HG02852 (cell line): ENCODE measurements around the gene MEX3B.
"Not testable (repeated sequence)": the region's sequence is repeated elsewhere in the genome, so short reads cannot be mapped to it uniquely, and the experiment has no call there.

Experiments
- ATAC-seq: cut with Tn5 transposase; IDR thresholded peaks from one replicate; pipeline ENCODE4 v1.9.1; 2021; ENCODE audit warnings: mild to moderate bottlenecking, moderate library complexity; ENCODE audit not compliant: unreplicated experiment

MEX3B gene

GRCh38 chr15:82051664-82052063, 5.8 kb upstream of the MEX3B start:
- ATAC-seq, result no peak

- no peak for ATAC-seq
These were observed 3.0 kb upstream of the MEX3B start for GRCh38 chr15:82048811-82049210.

GRCh38 chr15:82047453-82048400, 1.9 kb upstream of the MEX3B start:
- ATAC-seq, result no peak

GRCh38 chr15:82046666-82047452, 1.0 kb upstream of the MEX3B start:
- peak; percentile 63 for ATAC-seq

GRCh38 chr15:82045179-82045891, 483 bp downstream of the MEX3B start:
- ATAC-seq, result peak; percentile 8

- ATAC-seq, result no peak
These were observed 1.2 kb downstream of the MEX3B start for GRCh38 chr15:82044373-82045178.

GRCh38 chr15:82043796-82044372, 1.9 kb downstream of the MEX3B start:
- ATAC-seq, result no peak

- no peak for ATAC-seq
These were observed 2.6 kb downstream of the MEX3B start for GRCh38 chr15:82043130-82043673.

- no peak for ATAC-seq
These were observed 5.0 kb downstream of the MEX3B start for GRCh38 chr15:82040862-82041261.

- no peak for ATAC-seq
These were observed 5.4 kb downstream of the MEX3B start for GRCh38 chr15:82040390-82040789.

GRCh38 chr15:82039871-82040270, 5.9 kb downstream of the MEX3B start:
- ATAC-seq, result no peak

- ATAC-seq, result no peak
These were observed 9.4 kb downstream of the MEX3B start for GRCh38 chr15:82036461-82036860.

GRCh38 chr15:82031871-82032270, 13.9 kb downstream of the MEX3B start:
- no peak for ATAC-seq

GRCh38 chr15:82030176-82030575, 15.6 kb downstream of the MEX3B start:
- no peak for ATAC-seq

GRCh38 chr15:82028163-82028562, 17.7 kb downstream of the MEX3B start:
- not testable (repeated sequence) for ATAC-seq

GRCh38 chr15:82021992-82022391, 23.8 kb downstream of the MEX3B start:
- ATAC-seq, result no peak

- no peak for ATAC-seq
These were observed 25.0 kb downstream of the MEX3B start for GRCh38 chr15:82020625-82021394.

GRCh38 chr15:82018201-82018600, 27.6 kb downstream of the MEX3B start:
- ATAC-seq, result no peak

GRCh38 chr15:82017656-82018055, 28.2 kb downstream of the MEX3B start:
- ATAC-seq, result no peak
